Renal cortex interstitium (tissue), 11 donors: ENCODE measurements around the gene ARFGAP2. TPM values are rescaled to one million over a fixed set of nuclear protein-coding genes. Genes with fewer than 3 reads are reported as not detected.
"Not testable (repeated sequence)": the region's sequence is repeated elsewhere in the genome, so short reads cannot be mapped to it uniquely, and the experiment has no call there.

Experiments used
- DNase-seq, 11 donors: peaks; one replicate each; pipeline ENCODE4 v3.0.0-alpha.2; 2013; ENCODE audit warnings: low read depth in 9 of 11, low spot score in 4 of 11; ENCODE audit errors: extremely low read depth in 1 of 11
- polyA plus RNA-seq, 3 donors: library from polyadenylated mRNA; unstranded; fragments of 120-200 nt; gene quantifications; one replicate each; pipeline ENCODE4 v1.2.1, GENCODE V29; 2013; ENCODE audit not compliant: insufficient read length in 3 of 3

ARFGAP2 gene
- polyA plus RNA-seq, 3 donors, result 80.8 to 93.3 (median 88.9) TPM

- DNase-seq, result no peak
These were observed 44.2 kb downstream of the ARFGAP2 start for GRCh38 chr11:47132490-47132889.

DNA sequence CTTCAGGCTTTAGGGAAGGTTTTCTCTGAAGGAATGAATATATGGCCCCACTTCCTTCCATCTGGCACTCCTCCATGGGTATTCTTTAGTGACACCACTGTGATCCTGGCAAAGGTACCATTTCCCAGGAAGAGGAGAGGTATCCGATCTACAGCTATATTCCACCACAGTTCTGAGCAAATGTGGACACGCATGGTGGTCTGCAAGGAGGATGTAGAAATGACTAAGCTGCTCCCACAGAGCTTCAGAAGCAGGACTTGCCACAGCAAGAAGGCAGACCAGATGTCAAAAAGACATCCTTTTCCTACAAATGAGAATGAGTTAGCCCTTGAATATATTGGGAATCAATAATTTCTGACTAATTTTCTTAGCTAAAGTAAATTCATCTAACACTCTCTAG is 45.5 kb downstream of the ARFGAP2 start:
- DNase-seq, result no peak

DNA sequence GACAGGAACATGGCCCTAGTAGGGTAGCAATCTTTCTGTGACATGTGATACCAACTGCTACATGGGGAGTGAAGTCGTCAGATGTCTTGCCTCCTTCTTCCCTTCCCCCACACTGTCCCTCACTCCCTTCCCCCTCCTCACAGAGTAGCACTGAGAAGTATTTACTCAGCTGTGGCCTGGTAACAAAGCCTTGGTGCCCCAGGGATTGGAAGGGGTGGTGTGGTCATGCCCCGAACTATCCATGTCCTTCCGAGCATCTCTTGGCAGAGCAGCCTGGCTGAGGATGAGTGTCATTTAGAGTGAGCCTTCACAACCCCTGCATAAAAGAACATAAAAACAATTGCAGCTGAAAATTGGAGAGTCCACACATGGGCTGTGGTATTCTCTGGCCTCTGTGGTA is 46.1 kb downstream of the ARFGAP2 start:
- no peak for DNase-seq

GRCh38 chr11:47127213-47127612 is 49.5 kb downstream of the ARFGAP2 start:
- no peak for DNase-seq

DNA sequence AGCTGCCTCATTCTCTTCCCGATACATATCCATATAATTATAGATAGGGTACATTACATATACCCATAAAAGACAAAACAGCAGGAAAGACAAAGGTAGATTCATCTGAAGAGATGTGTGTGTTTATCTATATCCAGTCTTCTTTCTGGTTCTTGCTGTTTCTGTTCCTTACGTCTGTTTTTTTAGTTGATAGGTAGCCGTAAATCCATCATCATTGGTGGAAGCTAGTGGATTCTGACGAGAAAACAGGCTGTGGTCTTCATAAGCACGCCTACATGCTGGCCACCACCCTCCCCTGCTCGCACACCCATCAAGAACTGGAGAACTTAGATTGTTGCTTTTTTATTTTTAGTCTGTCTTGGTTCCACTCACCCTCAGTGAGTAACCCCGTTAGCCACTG is 51.6 kb downstream of the ARFGAP2 start:
- no peak for DNase-seq

DNA sequence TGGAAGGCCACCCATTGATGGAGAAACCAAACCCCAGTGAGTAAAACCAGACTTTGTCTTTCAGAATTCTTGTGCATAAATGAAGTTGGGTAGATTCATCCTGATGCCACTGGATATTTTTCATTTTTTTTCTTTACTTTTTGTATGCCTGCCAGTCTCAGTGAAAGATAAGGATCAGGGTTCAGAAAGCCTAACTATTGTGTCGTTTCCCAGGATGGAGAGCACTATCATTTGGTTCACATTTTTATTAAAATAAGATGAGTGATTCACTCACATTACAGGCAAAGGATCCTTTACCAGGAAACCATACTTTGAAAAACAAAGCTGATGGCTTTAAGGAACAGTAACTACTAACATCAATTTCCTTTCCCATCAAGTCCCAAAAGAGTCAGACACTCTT is 52.0 kb downstream of the ARFGAP2 start:
- DNase-seq, result no peak

GRCh38 chr11:47123094-47123493 is 53.6 kb downstream of the ARFGAP2 start:
- DNase-seq, result no peak

DNA sequence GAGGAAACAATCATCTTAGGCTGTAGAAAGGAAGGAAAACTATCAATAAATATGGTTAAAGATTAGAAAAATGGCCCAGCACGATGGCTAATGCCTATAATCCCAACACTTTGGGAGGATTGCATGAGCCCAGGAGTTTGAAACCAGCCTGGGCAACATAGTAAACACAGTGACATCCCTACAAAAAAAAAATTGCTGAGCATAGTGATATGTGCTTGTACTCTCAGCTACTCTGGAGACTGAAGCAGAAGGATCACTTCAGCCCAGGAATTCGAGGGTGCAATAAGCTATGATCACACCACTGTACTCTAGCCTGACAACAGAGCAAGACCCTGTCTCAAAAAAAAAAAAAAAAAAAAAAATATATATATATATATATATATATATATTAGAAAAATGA is 54.9 kb downstream of the ARFGAP2 start:
- no peak for DNase-seq

DNA sequence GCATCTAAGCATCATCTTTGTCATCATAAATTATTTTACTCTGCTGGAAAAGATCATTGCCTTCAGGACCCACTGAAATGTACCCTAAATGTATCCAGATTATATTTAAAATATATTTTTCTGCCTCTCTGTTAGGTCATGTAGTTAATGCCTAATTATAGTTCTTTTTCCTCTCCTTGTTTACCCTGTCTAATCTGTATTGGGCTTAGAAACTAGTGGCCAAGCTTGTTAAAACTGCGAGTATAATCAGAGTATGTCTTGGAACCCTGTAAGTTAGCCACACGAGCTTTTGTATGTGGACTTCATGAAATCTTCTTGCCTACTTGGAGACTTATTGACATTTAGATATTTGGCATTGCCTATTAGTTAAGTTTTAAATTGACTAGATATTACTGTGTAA is 55.6 kb downstream of the ARFGAP2 start:
- DNase-seq, result no peak

DNA sequence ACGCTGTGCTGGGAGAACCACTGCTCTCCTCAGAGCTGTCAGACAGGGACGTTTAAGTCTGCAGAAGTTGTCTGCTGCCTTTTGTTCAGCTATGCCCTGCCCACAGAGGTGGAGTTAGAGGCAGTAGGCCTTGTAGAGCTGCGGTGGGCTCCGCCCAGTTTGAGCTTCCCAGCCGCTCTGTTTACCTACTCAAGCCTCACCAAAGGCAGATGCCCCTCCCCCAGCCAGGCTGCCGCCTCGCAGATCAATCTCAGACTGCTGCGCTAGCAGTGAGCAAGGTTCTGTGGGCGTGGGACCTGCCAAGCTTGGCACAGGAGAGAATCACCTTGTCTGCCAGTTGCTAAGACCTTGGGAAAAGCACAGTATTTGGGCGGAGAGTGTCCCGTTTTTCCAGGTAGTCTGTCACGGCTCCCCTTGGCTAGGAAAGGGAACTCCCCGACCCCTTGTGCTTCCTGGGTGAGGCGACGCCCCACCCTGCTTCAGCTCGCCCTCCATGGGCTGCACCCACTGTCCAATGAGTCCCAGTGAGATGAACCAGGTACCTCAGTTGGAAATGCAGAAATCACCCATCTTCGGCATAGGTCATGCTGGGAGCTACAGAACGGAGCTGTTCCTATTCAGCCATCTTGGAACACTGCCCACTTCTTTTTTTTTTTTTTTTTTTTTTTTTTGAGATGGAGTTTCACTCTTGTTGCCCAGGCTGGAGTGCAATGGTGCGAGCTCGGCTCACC is 57.6 kb downstream of the ARFGAP2 start:
- not testable (repeated sequence) for DNase-seq

Other genes with a start within 250 kb of the ARFGAP2 start
- 10 to 100 TPM; 52.7 to 58.9 (median 53.7) TPM for gene CSTPP1, start 240.1 kb downstream of the ARFGAP2 start, polyA plus RNA-seq
- gene PACSIN3, start 9.6 kb upstream of the ARFGAP2 start, polyA plus RNA-seq, result 10 to 100 TPM; 25.9 to 43.6 (median 38.8) TPM
- gene DDB2, start 38.1 kb upstream of the ARFGAP2 start, polyA plus RNA-seq, result 10 to 100 TPM; 22.2 to 27.7 (median 22.9) TPM
- 10 to 100 TPM; 52.4 to 57.8 (median 55.4) TPM for gene ACP2, start 71.9 kb upstream of the ARFGAP2 start, polyA plus RNA-seq
- 10 to 100 TPM; 39.1 to 52.3 (median 47.5) TPM for gene NR1H3, start 81.1 kb upstream of the ARFGAP2 start, polyA plus RNA-seq
- gene MADD, start 93.3 kb upstream of the ARFGAP2 start, polyA plus RNA-seq, result 10 to 100 TPM; 41.5 to 53.3 (median 47.2) TPM
- under 1 TPM in 2 of 3 donors, not detected in 1; 0.08 to 0.14 TPM for gene MYBPC3, start 175.8 kb upstream of the ARFGAP2 start, polyA plus RNA-seq
- 1 to 10 TPM; 2.8 to 5.2 (median 4.9) TPM for gene SPI1, start 201.7 kb upstream of the ARFGAP2 start, polyA plus RNA-seq
- 10 to 100 TPM; 38.7 to 67.4 (median 55.8) TPM for gene SLC39A13, start 231.7 kb upstream of the ARFGAP2 start, polyA plus RNA-seq
- gene PSMC3, start 249.6 kb upstream of the ARFGAP2 start, polyA plus RNA-seq, result 100 to 1,000 TPM; 132 to 174 (median 160) TPM